CD4-positive, alpha-beta T cell treated with Interleukin-4 for 1 hour (primary cell): ENCODE data around the gene RPS10.
A peak's percentile ranks its signal among the peaks of the same experiment; 100 is the strongest.
"Not testable (repeated sequence)": the region's sequence is repeated elsewhere in the genome, so short reads cannot be mapped to it uniquely, and the experiment has no call there.

Source experiments
- DNase-seq, 2 donors: peaks; one replicate each; pipeline ENCODE4 v3.0.0-alpha.2; 2020 to 2022

RPS10 gene

GRCh38 chr6:34447386-34447785, 21.5 kb upstream of the RPS10 start:
- no peak for DNase-seq

- DNase-seq: no peak
These were observed 19.5 kb upstream of the RPS10 start for GRCh38 chr6:34445313-34445860.

DNA sequence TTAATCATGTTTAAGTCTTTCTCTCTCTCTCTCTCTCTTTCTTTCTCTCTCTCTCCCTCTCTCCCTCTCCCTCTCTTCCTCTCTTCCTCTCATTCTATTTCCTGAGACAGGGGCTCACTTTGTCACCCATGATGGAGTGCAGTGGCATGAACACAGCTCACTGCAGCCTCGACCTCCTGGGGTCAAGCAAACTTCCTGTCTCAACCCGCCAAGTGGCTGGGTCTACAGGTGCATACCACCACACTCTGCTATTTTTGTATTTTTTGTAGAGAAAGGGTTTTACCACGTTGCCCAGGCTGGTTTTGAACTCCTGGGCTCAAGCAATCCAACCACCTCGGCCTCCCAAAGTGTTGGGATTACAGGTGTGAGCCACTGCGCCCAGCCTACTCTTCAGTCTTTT, 15.7 kb upstream of the RPS10 start:
- no peak for DNase-seq

- no peak for DNase-seq
These were observed 13.6 kb upstream of the RPS10 start for GRCh38 chr6:34439442-34439841.

DNA sequence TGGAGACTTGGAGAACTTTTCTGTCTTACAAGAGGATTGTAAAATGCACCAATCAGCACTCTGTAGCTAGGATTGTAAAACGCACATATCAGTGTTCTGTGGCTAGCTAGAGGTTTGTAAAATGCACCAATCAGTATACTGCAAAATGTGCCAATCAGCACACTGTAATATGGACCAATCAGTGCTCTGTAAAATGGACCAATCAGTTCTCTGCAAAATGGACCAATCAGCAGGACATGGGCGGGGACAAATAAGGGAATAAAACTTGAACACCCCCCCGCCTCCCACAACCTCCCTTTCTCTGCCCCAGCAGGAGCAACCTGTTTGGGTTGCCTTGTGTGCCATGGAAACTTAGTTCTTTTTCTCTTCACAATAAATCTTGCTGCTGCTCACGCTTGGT, 12.8 kb upstream of the RPS10 start:
- DNase-seq: no peak

DNA sequence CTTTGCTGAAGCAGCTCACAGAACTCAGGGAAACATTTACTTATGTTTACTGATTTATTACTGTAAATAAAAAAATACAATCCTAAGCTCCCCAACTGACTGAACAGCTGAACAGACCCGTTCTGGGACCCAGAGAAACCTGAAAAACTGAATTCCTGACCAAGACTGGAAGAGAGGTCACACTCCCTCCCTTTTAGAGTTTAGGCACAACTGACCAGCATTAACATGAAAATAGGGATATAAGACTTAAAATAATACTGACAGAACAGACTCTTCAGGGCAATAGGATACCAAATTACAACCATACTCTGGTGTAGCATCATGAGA, 11.7 kb upstream of the RPS10 start:
- no peak for DNase-seq

DNA sequence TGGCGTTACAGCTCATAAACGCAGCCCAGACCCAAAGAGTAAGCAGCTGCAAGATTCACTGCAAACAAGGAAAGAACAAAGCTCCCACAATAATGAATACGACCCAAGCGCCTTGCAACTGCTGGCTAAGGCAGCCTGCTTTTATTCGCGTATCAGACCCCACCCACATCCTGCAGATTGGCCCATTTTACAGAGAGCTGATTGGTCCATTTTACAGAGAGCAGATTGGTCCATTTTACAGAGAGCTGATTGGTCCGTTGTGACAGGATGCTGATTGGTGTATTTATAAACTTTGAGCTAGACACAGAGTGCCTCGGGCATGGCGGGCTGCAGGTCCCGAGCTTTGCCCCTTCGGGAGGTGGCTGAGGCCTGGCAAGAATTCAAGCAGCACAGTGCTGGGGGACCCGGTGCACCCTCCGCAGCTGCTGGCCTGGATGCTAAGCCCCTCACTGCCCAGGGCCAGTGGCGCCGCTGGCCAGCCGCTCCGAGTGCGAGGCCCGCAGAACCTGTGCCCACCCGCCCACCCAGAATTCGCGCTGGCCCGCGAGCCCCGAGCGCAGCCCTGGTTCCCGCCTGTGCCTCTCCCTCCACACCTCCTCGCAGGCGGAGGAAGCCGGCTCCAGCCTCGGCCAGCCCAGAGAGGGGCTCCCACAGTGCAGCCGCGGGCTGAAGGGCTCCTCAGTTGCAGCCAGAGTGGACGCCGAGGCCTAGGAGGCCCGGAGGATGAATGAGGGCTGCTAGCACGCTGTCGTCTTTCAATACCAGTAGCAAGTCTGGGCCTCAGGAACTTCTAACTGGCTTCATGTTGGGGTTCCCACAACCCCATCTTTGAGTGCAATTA, 11.2 kb upstream of the RPS10 start:
- no peak for DNase-seq

GRCh38 chr6:34435916-34436315, 10.0 kb upstream of the RPS10 start:
- DNase-seq: no peak

GRCh38 chr6:34425132-34425497, 754 bp downstream of the RPS10 start:
- DNase-seq: no peak

DNA sequence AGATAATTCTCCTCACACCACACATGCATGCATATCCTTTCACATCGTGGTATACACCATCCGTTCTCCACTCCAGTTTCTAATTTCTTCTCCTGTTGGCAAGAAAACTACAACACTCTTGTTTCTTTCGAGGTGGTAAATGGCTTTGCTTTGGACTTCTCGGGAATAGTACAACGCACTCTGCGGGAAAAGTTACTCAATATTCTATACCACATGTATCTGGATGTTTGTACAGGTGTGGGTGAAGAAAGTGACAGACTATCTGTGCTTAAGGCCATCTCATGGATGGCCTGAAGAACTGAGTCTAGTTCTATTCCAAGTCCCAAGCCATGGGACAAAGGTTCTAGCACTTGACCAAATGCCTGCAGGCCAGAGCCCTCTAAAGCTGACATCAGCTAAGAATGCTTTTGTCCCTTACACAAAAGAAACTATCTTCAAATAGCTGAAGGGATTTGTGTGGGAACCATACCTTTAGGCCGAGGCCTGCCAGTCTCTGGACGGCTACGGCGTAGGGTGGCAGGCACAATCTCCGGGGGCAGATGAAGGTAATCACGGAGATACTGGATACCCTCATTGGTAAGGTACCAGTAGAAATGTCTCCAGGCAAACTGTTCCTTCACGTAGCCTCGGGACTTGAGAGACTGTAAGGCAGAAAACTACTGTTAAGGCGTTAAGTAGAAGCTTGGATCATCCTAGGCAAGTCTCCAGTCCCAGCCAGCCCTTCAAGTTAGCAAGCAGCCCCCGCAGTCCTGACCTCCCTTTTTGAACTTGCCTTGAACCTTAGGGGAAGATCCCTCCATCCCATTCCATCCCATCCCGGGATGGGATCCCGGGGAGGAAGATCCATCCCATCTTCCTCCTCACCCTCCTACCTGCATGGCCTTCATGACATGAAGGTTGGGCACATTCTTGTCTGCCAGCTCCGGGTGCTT, 1.4 kb downstream of the RPS10 start:
- DNase-seq: no peak

DNA sequence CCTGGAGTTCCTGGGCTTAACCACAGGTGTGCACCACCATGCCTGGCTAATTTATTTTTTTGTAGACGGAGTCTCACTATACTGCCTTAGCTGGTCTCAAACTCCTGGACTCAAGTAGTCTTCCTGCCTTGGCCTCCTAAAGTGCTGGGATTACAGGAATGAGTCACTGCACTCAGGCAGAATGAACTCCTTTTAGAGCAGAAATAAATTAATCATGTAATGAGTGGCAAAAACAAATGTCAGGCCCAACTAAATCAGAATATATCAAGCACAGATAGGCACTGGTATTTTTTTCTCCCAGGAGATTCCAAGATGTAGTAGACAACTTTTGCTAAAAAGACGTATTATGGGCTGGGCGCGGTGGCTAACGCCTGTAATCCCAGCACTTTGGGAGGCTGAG, 2.6 kb downstream of the RPS10 start:
- DNase-seq: no peak

- no peak for DNase-seq
These were observed 7.5 kb downstream of the RPS10 start for GRCh38 chr6:34418367-34418766.

DNA sequence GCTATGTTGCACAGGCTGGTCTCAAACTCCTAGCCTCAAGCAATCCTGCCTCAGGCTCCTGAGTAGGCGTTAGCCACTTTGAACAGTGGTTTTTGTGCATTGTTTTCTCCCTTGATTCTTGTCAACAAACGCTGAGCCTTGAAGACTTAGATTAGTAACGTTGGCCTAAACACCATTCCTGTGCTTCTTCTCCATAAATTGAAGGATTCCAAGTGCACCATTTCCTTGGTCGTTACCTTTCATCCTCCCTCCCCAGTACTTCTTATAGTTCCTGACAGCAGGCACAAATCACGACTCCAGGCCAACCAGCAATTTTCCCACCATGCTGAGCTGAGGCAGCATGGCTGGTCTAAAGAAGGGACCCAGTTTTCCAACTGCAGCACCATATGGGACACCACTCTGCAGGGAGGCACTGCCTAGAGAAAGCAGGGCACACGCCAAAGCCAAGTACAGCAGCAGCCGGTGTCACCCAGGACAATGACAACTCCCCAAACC, 8.9 kb downstream of the RPS10 start:
- DNase-seq: no peak

DNA sequence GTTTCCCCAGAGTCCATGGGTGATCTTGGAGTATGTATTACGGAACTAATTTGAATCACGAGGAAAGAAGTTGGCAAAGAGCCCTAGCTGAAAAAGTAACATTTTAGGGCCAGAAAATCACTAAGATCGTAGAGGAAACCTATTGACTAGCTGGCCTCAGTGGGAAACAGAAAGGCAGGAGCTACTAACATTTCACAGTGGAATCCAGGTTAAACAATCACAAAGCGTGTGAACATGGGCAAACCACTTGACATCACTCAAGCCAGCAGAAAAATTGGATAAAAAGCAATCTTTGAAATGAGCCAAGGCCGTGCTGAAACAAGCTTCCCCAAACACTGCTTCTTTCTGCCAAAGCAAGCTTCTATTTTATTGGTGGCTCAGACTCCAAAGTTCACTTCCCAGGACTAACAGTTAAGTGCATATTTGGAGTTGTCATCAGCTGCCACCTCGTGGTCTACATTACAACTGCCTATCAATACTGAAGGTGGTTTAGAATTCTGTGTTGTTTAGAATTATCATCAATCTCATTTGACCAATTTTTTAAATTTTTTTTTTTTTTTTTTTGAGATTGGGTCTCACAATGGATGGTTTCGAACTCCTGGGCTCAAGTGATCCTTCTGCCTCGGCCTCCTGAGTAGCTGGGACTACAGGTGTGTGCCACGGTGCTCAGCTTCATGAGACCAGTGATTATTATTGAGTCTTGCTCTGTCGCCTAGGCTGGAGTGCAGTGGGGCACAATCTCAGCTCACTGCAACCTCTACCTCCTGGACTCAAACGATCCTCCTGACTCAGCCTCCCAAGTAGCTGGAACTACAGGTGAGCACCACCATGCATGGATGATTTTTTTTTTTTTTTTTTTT, 10.6 kb downstream of the RPS10 start:
- DNase-seq: peak; percentile 65 to 71

GRCh38 chr6:34412643-34413214, 13.1 kb downstream of the RPS10 start:
- DNase-seq: no peak

DNA sequence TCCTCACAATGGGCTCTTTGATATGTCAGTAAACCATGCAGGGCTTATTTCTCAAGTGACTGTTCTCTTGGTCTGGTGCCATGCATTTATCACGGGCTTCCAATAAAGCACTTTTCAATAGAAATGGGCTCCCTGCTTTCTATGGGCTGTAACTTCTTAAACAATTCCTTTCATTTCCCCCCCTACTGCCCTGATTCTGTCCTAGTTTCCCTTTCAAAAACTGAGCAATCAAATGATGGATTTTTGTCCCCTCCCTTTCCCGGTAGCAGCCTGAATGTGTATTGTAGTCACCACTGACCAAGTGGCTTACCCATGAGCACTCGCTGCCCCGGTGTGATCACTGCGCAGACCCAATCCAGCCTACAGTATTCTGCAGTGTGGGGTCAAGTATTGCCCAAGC, 13.9 kb downstream of the RPS10 start:
- DNase-seq: no peak

DNA sequence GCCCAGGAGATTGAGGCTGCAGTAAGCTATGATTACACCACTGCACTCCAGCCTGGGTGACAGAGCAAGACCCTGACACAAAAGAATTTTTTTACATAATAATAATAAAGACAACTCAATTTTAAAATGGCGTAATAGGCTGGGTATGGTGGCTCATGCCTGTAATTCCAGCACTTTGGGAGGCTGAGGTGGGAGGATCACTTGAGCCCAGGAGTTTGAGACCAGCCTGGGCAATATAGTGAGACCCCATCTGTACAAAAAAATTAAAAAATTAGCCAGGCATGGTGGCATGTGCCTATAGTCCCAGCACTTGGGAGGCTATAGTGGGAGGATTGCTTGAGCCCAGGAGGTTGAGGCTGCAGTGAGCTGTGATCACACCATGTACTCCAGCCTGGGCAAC, 18.0 kb downstream of the RPS10 start:
- DNase-seq: not testable (repeated sequence)

GRCh38 chr6:34396518-34396917, 29.4 kb downstream of the RPS10 start:
- no peak for DNase-seq

DNA sequence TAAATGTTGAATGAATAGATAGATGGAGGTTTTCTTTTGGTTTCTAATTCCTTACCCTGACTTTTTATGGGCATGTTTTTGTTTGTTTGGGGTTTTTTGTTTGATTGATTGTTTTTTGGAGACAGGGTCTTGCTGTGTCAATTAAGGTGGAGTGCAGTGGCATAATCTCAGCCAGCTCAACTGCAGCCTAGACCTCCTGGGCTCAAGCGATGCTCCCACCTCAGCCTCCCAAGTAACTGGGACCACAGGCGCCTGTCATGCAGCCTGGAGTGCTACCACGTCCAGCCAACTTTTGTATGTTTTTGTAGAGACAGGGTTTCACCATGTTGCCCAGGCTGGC, 31.9 kb downstream of the RPS10 start:
- no peak for DNase-seq

DNA sequence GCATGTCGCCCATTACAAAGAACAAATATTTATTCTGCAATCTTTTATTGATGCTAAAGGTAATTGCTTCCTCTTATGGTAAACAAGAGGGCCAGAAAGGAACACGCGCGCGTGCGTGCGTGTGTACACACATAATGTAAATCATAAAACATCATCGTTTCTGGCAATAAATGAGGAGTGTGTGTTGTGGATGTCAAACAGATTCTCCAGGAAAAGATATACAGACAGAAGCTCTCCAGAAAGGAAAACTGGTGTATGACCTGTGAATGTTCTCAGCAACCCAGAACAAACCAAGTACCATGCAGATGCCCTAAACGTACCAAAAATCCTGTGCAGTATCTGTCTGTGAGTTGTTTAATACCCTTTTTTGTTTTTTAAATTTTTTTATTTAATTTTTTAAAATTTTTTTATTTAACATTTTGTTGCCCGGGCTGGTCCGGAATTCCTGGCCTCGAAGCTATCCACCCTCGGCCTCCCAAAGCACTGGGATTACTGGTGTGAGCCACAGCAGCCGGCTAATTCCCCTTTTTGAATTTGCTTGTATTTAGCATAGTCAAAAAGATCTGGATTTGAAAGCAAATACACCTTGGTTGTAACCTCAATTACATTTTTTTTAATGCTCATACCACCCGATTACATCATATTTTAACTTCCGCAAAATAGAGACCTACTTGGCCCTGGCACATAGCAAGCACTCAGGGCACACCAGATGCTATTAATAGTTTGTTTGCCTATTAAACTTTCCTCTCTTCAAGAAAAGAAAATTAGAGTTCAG, 32.5 kb downstream of the RPS10 start:
- DNase-seq: no peak

DNA sequence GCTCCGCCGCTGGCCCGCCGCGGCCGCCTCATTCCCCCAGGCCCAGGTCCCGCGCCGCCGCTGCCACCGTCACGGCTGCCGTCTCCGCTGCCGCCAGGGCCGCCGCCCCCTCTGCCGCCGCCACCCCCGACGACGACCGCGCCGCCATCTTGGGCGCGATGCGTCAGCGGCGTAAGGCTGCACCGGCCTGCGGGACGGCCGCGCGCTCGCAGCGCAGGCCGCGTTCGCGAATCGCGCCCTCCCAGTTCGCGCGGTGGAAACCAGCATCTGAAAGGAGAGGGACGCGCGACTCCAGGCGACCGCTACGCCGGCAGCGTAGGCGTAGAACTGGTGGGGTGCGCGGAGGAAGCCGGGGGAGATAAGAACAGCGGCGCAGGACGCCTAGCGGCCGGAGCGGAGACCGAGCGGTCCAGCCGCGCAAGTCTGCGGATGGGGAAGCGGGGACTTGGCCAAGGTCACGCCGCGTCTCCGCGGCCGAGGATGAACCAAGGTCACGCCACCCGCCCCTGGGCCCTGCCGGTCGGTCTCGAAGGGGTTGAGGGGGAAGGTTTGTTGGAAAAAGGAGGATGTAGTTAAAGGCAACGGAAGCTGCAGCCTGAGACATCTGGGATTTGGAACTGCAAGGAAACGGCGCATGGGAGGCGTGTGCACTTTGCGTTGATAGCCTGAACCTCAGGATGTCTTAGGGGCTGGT, 33.2 kb downstream of the RPS10 start, which contains the start of gene NUDT3:
NUDT3 (minus strand) TSS at position 173 of the 694 bp plus-strand sequence. CDS start 307 bp downstream, outside the sequence.
- peak; percentile 94 to 95 for DNase-seq
